ENCODE measurements around the gene FAM3D. TPM values are rescaled to one million over a fixed set of nuclear protein-coding genes. Genes with fewer than 3 reads are reported as not detected.

FAM3D gene
- total RNA-seq, 4 donors from 2014 or later, result 1.2 to 4.0 (median 1.4) TPM; not detected in 1

DNA sequence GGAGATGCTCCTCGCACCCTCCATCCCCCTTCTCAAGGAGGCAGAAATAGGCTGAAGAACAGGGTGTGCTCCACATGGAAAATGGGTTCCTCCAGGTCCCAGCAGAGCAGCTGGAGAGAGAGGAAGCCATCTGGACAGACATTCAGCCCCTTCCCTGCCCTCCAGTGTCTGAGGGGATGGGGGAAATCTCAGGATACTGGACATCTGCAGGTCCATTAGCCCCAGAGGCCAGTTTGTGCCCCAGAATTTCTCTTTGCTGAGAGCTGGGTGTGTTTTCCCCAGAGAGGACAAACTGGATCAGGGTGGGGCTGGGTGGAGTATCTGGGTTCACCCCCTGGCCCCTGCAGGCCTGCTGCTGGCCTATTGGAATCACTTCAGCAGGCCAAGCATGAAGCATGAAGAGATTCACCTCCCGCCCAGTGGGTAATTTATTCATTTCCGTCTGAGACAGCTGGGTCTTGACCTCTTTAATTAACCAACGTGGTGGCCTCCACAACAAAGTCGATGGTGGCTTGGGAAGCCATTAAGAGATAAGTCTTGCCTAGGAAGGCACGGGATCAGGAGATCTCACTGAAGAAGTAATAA lies 4.6 kb downstream of the FAM3D start:
- TF ChIP-seq POLR2AphosphoS5 (IDR thresholded peaks at IDR 0.05) (no peak), POLR2A (IDR thresholded peaks at IDR 0.05) (no peak), EP300 (IDR thresholded peaks at IDR 0.05) (no peak)
- TF ChIP-seq, protein P1, sequence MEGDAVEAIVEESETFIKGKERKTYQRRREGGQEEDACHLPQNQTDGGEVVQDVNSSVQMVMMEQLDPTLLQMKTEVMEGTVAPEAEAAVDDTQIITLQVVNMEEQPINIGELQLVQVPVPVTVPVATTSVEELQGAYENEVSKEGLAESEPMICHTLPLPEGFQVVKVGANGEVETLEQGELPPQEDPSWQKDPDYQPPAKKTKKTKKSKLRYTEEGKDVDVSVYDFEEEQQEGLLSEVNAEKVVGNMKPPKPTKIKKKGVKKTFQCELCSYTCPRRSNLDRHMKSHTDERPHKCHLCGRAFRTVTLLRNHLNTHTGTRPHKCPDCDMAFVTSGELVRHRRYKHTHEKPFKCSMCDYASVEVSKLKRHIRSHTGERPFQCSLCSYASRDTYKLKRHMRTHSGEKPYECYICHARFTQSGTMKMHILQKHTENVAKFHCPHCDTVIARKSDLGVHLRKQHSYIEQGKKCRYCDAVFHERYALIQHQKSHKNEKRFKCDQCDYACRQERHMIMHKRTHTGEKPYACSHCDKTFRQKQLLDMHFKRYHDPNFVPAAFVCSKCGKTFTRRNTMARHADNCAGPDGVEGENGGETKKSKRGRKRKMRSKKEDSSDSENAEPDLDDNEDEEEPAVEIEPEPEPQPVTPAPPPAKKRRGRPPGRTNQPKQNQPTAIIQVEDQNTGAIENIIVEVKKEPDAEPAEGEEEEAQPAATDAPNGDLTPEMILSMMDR (IDR thresholded peaks at IDR 0.05), result no peak
- peak; percentile 11 to 44 for DNase-seq (ENCODE audit: low spot score in 2 of 2)
- Histone ChIP-seq H3K27me3 (no peaks in the 10 kb centered on the region), H3K4me3 (no peak overlapping the region), H3K36me3 (no peaks in the 10 kb centered on the region), H3K9me3 (no peaks in the 10 kb centered on the region), H3K27ac (no peak overlapping the region), H3K4me1 (no peaks in the 10 kb centered on the region)
- 71% methylated on average over 6 of the region's 6 CpGs for WGBS

GRCh38 chr3:58660998-58661397 lies 5.6 kb downstream of the FAM3D start:
- Histone ChIP-seq H3K27me3 (peaks cover 3% of the 10 kb centered on the region), H3K36me3 (no peaks in the 10 kb centered on the region), H3K4me1 (no peaks in the 10 kb centered on the region), H3K27ac (no peak overlapping the region), H3K9me3 (no peaks in the 10 kb centered on the region), H3K4me3 (no peak overlapping the region)
- DNase-seq (ENCODE audit: low spot score in 2 of 2), result peak; percentile 14 to 56
- TF ChIP-seq, protein P1 (IDR thresholded peaks at IDR 0.05), result no peak
- TF ChIP-seq EP300 (IDR thresholded peaks at IDR 0.05) (no peak), POLR2A (IDR thresholded peaks at IDR 0.05) (no peak), POLR2AphosphoS5 (IDR thresholded peaks at IDR 0.05) (no peak)
- WGBS, result 77% methylated on average over 6 of the region's 6 CpGs

- peak; percentile 46 to 66 for DNase-seq (ENCODE audit: low spot score in 2 of 2)
- peaks cover 5% of the 10 kb centered on the region for H3K27me3 ChIP-seq
- no peak overlapping the region for H3K4me3 ChIP-seq
- H3K36me3 ChIP-seq, result no peaks in the 10 kb centered on the region
- TF ChIP-seq EP300 (IDR thresholded peaks at IDR 0.05) (no peak), POLR2A (IDR thresholded peaks at IDR 0.05) (no peak), POLR2AphosphoS5 (IDR thresholded peaks at IDR 0.05) (no peak)
- TF ChIP-seq, protein P1 (IDR thresholded peaks at IDR 0.05), result no peak
- H3K4me1 ChIP-seq, result no peaks in the 10 kb centered on the region
- H3K27ac ChIP-seq, result no peak overlapping the region
- H3K9me3 ChIP-seq, result no peaks in the 10 kb centered on the region
- WGBS, result 57% methylated on average over 15 of the region's 15 CpGs
Measured at GRCh38 chr3:58659051-58659675, 7.4 kb downstream of the FAM3D start.

DNA sequence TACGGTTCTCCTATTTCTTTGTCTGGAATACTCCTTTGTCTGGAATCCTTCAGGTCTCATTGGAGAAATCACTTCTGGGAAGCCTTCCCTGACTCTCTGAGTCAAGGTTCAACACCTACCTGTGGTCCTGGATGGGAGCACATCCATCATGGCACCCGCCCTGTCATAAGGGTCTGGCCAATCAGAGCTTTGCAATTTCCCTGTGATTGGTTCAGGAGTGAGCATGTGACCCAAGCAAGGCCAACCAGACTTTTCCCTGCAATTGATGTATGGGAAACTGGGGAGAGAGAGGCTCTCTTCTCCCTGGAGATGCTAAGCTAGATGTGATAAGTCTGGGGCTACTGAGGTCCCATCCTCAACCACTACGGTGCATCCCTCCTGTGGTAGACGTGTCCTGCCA lies 8.1 kb downstream of the FAM3D start:
- WGBS, result 73% methylated on average over 1 of the region's 4 CpGs
- H3K4me1 ChIP-seq, result no peaks in the 10 kb centered on the region
- H3K9me3 ChIP-seq, result no peaks in the 10 kb centered on the region
- no peak overlapping the region for H3K4me3 ChIP-seq
- no peaks in the 10 kb centered on the region for H3K36me3 ChIP-seq
- peaks cover 5% of the 10 kb centered on the region for H3K27me3 ChIP-seq
- TF ChIP-seq, protein P1 (IDR thresholded peaks at IDR 0.05), result no peak
- no peak for TF ChIP-seq POLR2A (IDR thresholded peaks at IDR 0.05)
- TF ChIP-seq EP300 (IDR thresholded peaks at IDR 0.05), result no peak
- no peak for TF ChIP-seq POLR2AphosphoS5 (IDR thresholded peaks at IDR 0.05)
- no peak overlapping the region for H3K27ac ChIP-seq
- peak; percentile 10 to 18 for DNase-seq (ENCODE audit: low spot score in 2 of 2)

DNA sequence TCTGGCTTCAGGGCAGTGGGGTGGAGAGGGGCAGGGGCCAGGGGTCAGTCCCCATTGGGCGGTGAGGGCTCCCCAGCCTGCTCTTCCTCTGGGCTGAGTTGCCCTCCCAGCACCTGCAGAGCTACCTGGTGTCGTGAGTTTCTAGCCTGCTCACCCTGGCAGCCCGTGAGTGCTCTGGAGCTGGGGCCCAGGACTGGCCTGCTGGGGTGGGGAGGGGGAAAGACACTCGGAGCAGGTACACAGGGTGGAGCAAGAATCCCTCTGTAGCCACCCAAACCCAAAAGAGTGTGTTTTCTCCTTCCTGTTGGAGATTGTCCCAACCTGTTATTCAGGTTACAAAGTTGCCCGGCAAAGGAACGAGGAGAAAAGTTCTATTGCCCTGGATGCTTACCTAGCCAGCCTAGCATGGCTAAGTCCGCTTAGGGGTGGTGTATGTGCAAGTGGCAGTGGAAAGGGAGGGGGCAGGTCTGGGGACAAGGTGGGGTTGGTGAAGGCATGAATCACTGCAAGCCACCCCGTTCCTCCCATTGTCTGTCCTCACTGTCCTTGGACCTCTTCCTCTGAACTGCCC lies 8.9 kb downstream of the FAM3D start:
- H3K27ac ChIP-seq, result no peak overlapping the region
- peaks cover 5% of the 10 kb centered on the region for H3K27me3 ChIP-seq
- H3K4me3 ChIP-seq, result no peak overlapping the region
- no peaks in the 10 kb centered on the region for H3K36me3 ChIP-seq
- peak; percentile 35 to 63 for DNase-seq (ENCODE audit: low spot score in 2 of 2)
- no peak for TF ChIP-seq POLR2A (IDR thresholded peaks at IDR 0.05)
- TF ChIP-seq EP300 (IDR thresholded peaks at IDR 0.05), result no peak
- 40% methylated on average over 8 of the region's 8 CpGs for WGBS
- no peaks in the 10 kb centered on the region for H3K4me1 ChIP-seq
- H3K9me3 ChIP-seq, result no peaks in the 10 kb centered on the region
